Fibroblast of villous mesenchyme (primary cell): ENCODE results near the gene F13B. TPM values are rescaled to one million over a fixed set of nuclear protein-coding genes. Genes with fewer than 3 reads are reported as not detected.
"Not testable (repeated sequence)": the region's sequence is repeated elsewhere in the genome, so short reads cannot be mapped to it uniquely, and the experiment has no call there.

Experiments
- DNase-seq: peaks from one replicate; pipeline ENCODE4 v3.0.0-alpha.2; 2010; ENCODE audit warnings: low read depth
- H3K4me3 ChIP-seq: 2 replicates; pipeline ENCODE4 v1.5.1; 2011; ENCODE audit warnings: low read depth, mild to moderate bottlenecking, low read length
- total RNA-seq: library from RNA; depleted of rRNA; stranded (reverse); fragments of >200 nt; gene quantifications from 2 replicates; pipeline ENCODE4 v1.2.3, GENCODE V29; 2012
- TF ChIP-seq, protein P1 (sequence below): IDR thresholded peaks from 2 replicates; pipeline ENCODE4 v1.5.1; 2012; ENCODE audit warnings: low read depth, mild to moderate bottlenecking, low read length; ENCODE audit not compliant: insufficient read depth

F13B gene
- total RNA-seq, 1 donor, result not detected

DNA sequence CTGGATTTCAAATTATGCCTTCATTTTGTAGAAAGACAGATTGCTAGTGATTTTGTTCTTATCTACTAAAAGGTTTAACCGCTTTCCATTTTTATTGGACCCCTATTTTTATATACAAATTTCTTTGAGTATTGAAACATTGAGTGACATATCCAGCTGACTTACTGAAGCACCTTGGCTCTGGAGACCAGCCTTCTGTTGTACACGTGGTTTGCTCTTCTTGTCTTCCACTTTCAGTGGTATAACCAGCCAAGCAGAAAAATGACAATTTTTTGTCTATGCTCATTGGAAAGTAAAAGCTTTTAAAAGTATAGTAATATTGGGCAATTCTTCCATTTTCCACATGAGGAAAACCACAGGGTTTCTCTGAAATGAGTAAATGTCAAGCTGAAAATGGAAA lies 4.4 kb downstream of the F13B start:
- TF ChIP-seq, protein P1, sequence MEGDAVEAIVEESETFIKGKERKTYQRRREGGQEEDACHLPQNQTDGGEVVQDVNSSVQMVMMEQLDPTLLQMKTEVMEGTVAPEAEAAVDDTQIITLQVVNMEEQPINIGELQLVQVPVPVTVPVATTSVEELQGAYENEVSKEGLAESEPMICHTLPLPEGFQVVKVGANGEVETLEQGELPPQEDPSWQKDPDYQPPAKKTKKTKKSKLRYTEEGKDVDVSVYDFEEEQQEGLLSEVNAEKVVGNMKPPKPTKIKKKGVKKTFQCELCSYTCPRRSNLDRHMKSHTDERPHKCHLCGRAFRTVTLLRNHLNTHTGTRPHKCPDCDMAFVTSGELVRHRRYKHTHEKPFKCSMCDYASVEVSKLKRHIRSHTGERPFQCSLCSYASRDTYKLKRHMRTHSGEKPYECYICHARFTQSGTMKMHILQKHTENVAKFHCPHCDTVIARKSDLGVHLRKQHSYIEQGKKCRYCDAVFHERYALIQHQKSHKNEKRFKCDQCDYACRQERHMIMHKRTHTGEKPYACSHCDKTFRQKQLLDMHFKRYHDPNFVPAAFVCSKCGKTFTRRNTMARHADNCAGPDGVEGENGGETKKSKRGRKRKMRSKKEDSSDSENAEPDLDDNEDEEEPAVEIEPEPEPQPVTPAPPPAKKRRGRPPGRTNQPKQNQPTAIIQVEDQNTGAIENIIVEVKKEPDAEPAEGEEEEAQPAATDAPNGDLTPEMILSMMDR, result no peak
- DNase-seq, result no peak
- H3K4me3 ChIP-seq, result no peak overlapping the region

DNA sequence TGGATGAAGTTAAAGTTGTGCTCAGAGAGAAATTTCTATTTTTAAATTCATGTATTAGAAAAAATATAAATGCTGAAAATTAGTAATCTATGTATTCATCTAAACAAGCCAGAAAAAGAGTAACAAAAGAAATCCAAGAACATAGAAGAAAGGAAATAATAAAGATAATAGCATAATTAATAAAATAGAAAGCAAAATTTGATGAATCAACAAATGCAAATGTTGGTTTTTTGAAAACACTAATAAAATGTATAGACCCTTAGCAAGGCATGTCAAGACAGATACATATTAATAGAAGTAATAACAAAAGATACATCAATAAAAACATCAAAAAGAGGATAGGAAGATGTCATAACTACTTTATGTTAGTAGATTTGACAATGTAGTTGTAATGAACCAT lies 18.0 kb downstream of the F13B start:
- no peak for DNase-seq
- H3K4me3 ChIP-seq, result no peak overlapping the region
- TF ChIP-seq, protein P1, result no peak

DNA sequence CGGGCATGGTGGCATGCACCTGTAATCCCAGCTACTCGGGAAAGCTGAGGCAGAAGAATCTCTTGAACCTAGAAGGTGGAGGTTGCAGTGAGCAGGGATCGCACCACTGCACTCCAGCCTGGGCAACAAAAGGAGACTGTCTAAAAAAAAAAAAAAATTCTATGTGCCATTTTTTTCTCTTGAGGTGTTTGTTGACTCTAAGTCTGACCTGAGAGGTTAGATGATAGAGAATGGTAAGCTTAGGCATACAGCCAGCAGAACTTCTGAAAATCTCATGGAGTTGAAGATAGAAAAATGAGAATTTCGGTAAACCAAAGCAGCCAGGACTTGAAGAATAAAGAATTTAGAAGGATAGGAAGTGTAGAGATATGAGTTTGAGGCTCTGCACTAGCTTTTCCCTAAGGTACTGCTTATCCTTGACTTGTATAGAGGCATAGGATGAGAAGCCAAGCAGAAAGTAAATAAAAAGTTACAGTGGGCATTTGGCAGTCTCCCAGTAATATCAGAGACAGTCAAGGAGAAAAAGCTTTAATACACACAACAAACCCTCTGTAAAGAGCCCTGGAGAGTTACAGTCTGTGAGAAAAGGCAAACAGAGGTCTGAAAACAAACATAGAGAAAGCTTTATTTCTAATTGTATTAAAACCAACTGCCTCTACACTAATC lies 24.3 kb downstream of the F13B start:
- TF ChIP-seq, protein P1, result no peak
- H3K4me3 ChIP-seq, result no peak overlapping the region
- no peak for DNase-seq

DNA sequence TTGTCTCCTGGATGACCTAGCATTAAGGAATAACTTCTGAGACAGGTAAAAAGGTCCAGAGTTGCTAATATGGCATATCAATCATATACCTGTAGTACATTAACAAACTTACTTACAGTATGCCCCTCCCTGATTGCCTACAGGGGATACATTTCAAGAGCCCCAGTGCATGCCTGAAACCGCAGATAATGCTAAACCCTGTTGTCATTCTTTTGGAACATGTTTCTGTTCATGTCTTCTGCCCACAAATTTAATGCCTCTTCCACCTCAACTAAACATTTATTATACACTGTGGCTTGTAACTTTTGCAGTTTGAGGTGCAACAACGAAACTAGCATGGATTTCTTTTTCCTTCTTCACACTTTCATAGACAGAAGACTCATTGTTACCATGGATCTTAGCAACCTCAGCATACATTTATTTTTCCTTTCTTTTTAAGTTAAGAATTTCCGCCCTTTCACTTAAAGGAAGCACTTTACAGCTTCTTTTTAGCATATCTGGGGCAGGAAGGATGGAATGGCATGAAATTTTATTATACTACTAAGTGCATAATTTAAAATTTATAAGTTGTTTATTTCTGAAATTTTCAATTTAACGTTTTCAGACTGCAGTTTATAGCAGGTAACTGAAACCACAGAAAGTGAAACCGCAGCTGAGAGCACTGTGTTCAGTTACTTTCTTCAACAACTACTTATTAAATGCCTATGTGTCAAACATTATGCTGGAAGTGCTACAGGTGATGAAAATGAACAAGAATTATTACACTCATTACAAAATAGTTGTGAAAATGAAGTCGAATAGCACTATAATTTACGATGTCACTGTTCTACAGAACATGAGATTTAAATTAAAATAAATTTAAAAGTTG lies 25.3 kb downstream of the F13B start:
- TF ChIP-seq, protein P1, result no peak
- no peak for DNase-seq

DNA sequence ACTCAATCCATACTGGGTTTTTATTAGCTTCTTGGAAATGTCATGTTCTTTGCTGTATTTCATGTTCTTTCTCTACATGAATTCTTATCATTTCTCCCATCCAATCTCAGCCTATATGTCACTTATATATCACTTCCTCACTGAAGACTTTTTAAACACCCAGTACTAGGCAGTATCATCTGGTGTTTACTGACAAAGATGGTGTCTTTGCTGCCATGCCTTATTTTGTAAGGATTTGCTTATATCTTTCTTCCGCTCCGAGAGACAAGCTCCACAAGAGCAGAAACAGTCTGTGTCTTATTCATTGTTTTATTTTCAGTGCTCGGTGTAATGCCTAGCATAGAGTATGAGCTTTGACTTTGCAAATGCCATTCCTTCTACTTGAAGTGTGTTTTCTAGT lies 30.2 kb downstream of the F13B start:
- TF ChIP-seq, protein P1, result no peak
- no peak for DNase-seq
- no peak overlapping the region for H3K4me3 ChIP-seq

More for the DNA sequence above, 25.3 kb downstream of the F13B start:
- H3K4me3 ChIP-seq, result no peak overlapping the region

DNA sequence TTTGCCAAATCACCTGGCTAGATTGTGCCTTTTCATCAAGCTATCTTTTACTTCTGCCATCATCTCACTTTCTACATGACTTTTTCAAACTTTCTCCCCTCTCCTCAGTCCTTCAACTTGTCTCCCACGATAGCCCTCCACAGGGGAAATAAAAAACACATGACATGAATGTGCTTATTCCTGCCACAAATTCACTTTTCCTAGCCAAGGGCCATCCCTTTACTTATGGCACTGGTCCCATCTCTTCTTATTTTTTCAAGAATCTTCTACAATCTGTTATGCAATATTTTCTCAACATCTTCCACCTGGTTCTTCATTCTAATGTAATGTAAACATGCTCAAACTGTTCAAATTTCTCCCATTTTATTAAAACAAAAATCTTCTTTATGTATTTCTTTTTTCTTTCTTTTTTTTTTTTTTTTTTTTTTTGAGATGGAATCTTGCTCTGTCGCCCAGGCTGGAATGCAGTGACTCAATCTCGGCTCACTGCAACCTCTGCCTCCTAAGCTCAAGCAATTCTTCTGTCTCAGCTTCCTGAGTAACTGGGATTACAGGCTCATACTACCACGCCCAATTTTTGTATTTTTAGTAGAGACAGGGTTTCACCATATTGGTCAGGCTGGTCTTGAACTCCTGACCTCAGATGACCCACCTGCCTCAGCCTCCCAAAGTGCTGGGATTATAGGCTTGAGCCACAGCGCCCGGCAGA lies 32.3 kb downstream of the F13B start:
- H3K4me3 ChIP-seq, result not testable (repeated sequence)
- peak; percentile 6 for DNase-seq

DNA sequence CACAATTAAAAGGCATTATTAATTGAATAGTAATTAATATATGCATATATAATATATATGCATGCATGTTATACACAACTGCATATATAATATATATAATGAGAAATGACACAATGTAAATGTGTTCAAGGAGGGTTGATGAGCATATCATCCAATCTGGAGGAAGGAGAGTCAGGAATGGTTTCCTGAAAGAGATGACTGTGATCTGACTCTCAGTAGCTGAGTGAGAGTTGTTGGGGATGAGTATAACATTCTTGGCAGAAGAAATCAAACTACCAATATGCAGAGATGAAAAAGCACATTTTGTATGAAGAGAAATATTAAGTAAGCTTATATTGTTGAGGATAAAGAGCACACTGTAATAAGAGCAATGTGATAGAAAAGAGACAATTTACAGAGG lies 37.3 kb downstream of the F13B start:
- TF ChIP-seq, protein P1, result no peak
- H3K4me3 ChIP-seq, result no peak overlapping the region
- no peak for DNase-seq
